Psoas muscle (tissue), 8 donors: ENCODE results near the gene TCF7L1. TPM values are rescaled to one million over a fixed set of nuclear protein-coding genes. Genes with fewer than 3 reads are reported as not detected.

ENCODE experiments used
- ATAC-seq, 4 donors: fragments of 200-7000 bp; cut with Tn5 transposase; one replicate each; pipeline ENCODE4 v1.9.1; 2020; ENCODE audit warnings: moderate library complexity in 3 of 4, mild to moderate bottlenecking in 2 of 4
- DNase-seq, 2 donors: peaks; one replicate each; pipeline ENCODE4 v3.0.0-alpha.2; 2020
- H3K27ac ChIP-seq: fragments of 200-600 bp; one replicate; pipeline ENCODE4 v1.8.0; 2022
- H3K27me3 ChIP-seq, 3 donors: fragments of 200-600 bp in 1 of 3; one replicate each; pipeline versions ENCODE4 v1.6.1 to v1.8.0; 2013 to 2022; ENCODE audit warnings: low read length in 2 of 3, mild to moderate bottlenecking in 2 of 3, moderate library complexity in 1 of 3; ENCODE audit not compliant: insufficient read depth in 3 of 3
- H3K36me3 ChIP-seq, 2 donors: fragments of 200-600 bp in 1 of 2; one replicate each; pipeline versions ENCODE4 v1.6.1 to v1.8.0; 2013 to 2022; ENCODE audit warnings: low read depth in 1 of 2, mild to moderate bottlenecking in 1 of 2, moderate library complexity in 1 of 2; ENCODE audit not compliant: insufficient read depth in 1 of 2
- H3K4me1 ChIP-seq: fragments of 200-600 bp; one replicate; pipeline ENCODE4 v1.8.0; 2022
- H3K4me3 ChIP-seq: fragments of 200-600 bp; one replicate; pipeline ENCODE4 v1.8.0; 2022; ENCODE audit warnings: mild to moderate bottlenecking
- H3K9me3 ChIP-seq: fragments of 200-600 bp; one replicate; pipeline ENCODE4 v1.8.0; 2022
- WGBS, 3 donors: extraction: QIAGEN DNeasy Blood & Tissue Kit; methylation state at CpG; one replicate each; pipeline versions ENCODE4 v1.1.6 to v1.1.7; 2013; 5-methylcytosine and 5-hydroxymethylcytosine counted together
- intact Hi-C, 2 donors: fragments of 100-400 bp; cut with DNase I; formaldehyde crosslinking; loops; one replicate each; pipeline versions ENCODE4 v1.11.0 to v1.14.2; 2022
- polyA plus RNA-seq, 3 donors: library from polyadenylated mRNA; stranded (reverse); fragments of 200-250 nt; gene quantifications; one replicate each; pipeline ENCODE4 v1.2.3, GENCODE V29; 2013
- total RNA-seq, 4 donors: library from RNA; stranded (reverse); fragmentation: NEBNext Ultra II Directional in 2 of 4; extraction: Animal tissue kit (Norgen Biotek cat#: 25700) in 2 of 4; gene quantifications; one replicate each; pipeline versions ENCODE4 v1.2.1 to v1.2.4, GENCODE V29; 2021 to 2023
- TF ChIP-seq, protein P1 (sequence below): fragments of 200-600 bp; IDR thresholded peaks from one replicate; pipeline ENCODE4 v1.8.0; 2022; ENCODE audit warnings: antibody characterized with exemption
- donor health status: healthy with polysubstance abuse.
- donor health status: DM: no; HTN: no; CAD: no; lungs with moderate emphysema.
- donor health status: Bipolar disorder and iron deficiency.
- donor health status: healthy.
- donor health status: DM: yes; HTN: yes; CAD: no.
- donor health status: DM: no; HTN: no; CAD: no.
- donor health status: DM: no; HTN: no; CAD: no.
- donor health status: DM: yes; HTN: yes; CAD: no.

The TCF7L1 gene
- total and polyA plus RNA-seq, 7 donors, result 2.1 to 13.3 (median 6.1) TPM

GRCh38 chr2:85106489-85107180, 26.6 kb upstream of the TCF7L1 start:
- no peak overlapping the region for H3K4me3 ChIP-seq
- no peaks in the 10 kb centered on the region for H3K27me3 ChIP-seq
- intact Hi-C loops, result no loop called here
- ATAC-seq (no peak), DNase-seq (no peak)
- WGBS, 3 donors, result 62 to 64% (median 62%) methylated on average over 8 of the region's 8 CpGs
- no peaks in the 10 kb centered on the region for H3K9me3 ChIP-seq
- H3K4me1 ChIP-seq, result no peaks in the 10 kb centered on the region
- TF ChIP-seq, protein P1, sequence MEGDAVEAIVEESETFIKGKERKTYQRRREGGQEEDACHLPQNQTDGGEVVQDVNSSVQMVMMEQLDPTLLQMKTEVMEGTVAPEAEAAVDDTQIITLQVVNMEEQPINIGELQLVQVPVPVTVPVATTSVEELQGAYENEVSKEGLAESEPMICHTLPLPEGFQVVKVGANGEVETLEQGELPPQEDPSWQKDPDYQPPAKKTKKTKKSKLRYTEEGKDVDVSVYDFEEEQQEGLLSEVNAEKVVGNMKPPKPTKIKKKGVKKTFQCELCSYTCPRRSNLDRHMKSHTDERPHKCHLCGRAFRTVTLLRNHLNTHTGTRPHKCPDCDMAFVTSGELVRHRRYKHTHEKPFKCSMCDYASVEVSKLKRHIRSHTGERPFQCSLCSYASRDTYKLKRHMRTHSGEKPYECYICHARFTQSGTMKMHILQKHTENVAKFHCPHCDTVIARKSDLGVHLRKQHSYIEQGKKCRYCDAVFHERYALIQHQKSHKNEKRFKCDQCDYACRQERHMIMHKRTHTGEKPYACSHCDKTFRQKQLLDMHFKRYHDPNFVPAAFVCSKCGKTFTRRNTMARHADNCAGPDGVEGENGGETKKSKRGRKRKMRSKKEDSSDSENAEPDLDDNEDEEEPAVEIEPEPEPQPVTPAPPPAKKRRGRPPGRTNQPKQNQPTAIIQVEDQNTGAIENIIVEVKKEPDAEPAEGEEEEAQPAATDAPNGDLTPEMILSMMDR, result no peak
- no peak overlapping the region for H3K27ac ChIP-seq
- no peaks in the 10 kb centered on the region for H3K36me3 ChIP-seq

DNA sequence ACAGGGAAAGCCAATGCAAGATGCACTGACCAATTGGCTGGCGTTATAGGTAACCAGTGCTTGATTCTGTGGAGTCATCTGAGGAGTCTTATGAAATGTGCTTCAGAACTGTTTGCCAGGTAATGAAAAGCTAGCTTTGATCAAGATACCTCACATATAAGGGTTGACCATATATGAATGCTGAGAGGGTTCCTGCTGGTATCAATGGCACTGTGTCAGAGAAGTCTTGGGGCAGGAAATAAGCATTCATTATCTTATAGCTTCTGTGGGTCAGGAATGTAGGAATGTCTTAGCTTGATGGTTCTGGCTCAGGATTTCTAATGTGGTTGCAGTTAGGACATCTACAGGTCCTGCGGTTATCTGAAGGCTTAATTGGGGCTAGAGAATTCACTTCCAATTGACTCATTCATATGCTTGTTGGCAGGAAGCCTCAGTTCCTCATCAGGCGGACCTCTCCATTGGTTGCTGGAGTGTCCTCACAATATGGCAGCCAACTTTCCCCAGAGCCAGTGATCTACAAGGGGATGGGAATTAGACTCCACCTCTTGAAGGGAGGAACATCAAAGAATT, 22.1 kb upstream of the TCF7L1 start:
- no peak for DNase-seq
- Histone ChIP-seq H3K4me3 (no peak overlapping the region), H3K27me3 (no peaks in the 10 kb centered on the region), H3K4me1 (no peaks in the 10 kb centered on the region), H3K9me3 (no peaks in the 10 kb centered on the region), H3K27ac (no peak overlapping the region), H3K36me3 (no peaks in the 10 kb centered on the region)
- TF ChIP-seq, protein P1, result no peak
- no peak for ATAC-seq
- WGBS, 3 donors, result 91 to 95% (median 93%) methylated on average over 3 of the region's 3 CpGs
- intact Hi-C loops, result no loop called here

GRCh38 chr2:85111819-85112281, 21.3 kb upstream of the TCF7L1 start:
- Histone ChIP-seq H3K27ac (no peak overlapping the region), H3K9me3 (no peaks in the 10 kb centered on the region), H3K4me1 (no peaks in the 10 kb centered on the region), H3K27me3 (no peaks in the 10 kb centered on the region), H3K36me3 (no peaks in the 10 kb centered on the region), H3K4me3 (no peak overlapping the region)
- DNase-seq, result no peak
- intact Hi-C loops, result no loop called here
- ATAC-seq, result no peak
- 85 to 88% (median 86%) methylated on average over 3 of the region's 3 CpGs for WGBS, 3 donors
- TF ChIP-seq, protein P1, result no peak

- no peaks in the 10 kb centered on the region for H3K4me1 ChIP-seq
- TF ChIP-seq, protein P1, result no peak
- no peaks in the 10 kb centered on the region for H3K27me3 ChIP-seq
- DNase-seq (no peak), ATAC-seq (no peak)
- H3K4me3 ChIP-seq, result no peak overlapping the region
- no peaks in the 10 kb centered on the region for H3K9me3 ChIP-seq
- intact Hi-C loops, result no loop called here
- no peaks in the 10 kb centered on the region for H3K36me3 ChIP-seq
- H3K27ac ChIP-seq, result no peak overlapping the region
- WGBS, 3 donors, result 8 to 48% (median 38%) methylated on average over 2 of the region's 2 CpGs
Observed at GRCh38 chr2:85112906-85113625, 20.1 kb upstream of the TCF7L1 start.
